ENCODE results near the gene SYT8. TPM values are rescaled to one million over a fixed set of nuclear protein-coding genes. Genes with fewer than 3 reads are reported as not detected.

SYT8 gene
- total and polyA plus RNA-seq, 2 of the 8 experiments (the other 6 are each of a cell fraction or from before 2014, with no cell fraction given): not detected

DNA sequence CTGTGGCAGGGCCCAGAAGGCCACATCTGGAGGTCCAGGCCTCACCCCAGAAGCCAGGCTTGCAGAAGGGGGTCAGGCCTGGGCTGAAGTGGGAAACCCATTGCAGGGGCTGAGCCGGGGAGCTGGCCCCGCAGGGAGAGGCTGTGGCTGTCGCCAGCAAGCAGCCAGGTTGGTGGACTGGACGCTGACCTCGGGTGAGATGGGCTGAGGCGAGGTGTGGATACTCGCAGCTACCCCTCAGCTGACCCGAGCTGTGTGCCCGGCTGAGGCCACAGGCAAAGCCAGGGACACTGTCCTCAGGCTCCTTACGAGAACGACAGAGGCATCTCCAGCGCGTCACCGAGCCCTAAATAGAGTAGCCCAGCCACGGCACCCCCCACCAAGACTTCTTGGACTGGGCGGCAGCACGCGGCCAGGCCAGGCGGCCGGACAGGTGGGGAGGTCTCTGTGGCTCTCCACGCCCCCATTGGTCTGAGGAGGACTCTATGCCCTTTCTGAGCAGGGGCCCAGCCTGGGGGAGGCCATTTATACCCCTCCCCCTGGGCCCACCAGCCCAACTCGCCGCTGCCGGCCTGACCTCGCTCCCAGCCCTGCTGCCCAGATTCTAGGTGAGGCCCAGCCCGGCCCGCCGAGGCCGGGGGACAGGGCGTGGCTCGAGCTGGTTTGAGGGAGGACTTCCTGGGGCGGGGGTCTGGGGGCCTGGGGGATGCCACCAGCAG is 3.8 kb downstream of the SYT8 start, which contains the start of gene TNNI2 (continued):
- TF ChIP-seq SUZ12 (IDR thresholded peaks at IDR 0.05; ENCODE audit: low read length): no peak
